Measurements from ENCODE around the gene RAB11FIP3.

Gene RAB11FIP3

GRCh38 chr16:400061-400591 lies 25.3 kb upstream of the RAB11FIP3 start:
- peak overlapping the region; percentile 88 for H3K4me3 ChIP-seq (ENCODE audit: low read depth, low read length)
- in situ Hi-C loops (cut with HindIII; ENCODE audit: low sequenced_read_pairs): no loop called here
- TF ChIP-seq CTCF (IDR thresholded peaks at IDR 0.05; ENCODE audit: low read depth, low read length): no peak
- no peak for DNase-seq (ENCODE audit: low read depth, low spot score)

- peak within 1 kb of the TSS; percentile 88 for H3K4me3 ChIP-seq (ENCODE audit: low read depth, low read length)
- peak; percentile 50 for TF ChIP-seq CTCF (IDR thresholded peaks at IDR 0.05; ENCODE audit: low read depth, low read length)
- in situ Hi-C loops (cut with HindIII; ENCODE audit: low sequenced_read_pairs): no loop called here
- peak; percentile 86 for DNase-seq (ENCODE audit: low read depth, low spot score)
Observed at GRCh38 chr16:401468-402348, 23.7 kb upstream of the RAB11FIP3 start, which contains the start of gene DECR2. Gene DECR2, plus strand, starts transcription at chr16:401885. Its CDS starts 79 bp downstream, at chr16:401964.

- DNase-seq (ENCODE audit: low read depth, low spot score): no peak
- in situ Hi-C loops (cut with HindIII; ENCODE audit: low sequenced_read_pairs): no loop called here
- no peak for TF ChIP-seq CTCF (IDR thresholded peaks at IDR 0.05; ENCODE audit: low read depth, low read length)
- no peak overlapping the region for H3K4me3 ChIP-seq (ENCODE audit: low read depth, low read length)
Observed at GRCh38 chr16:404971-405486, 20.4 kb upstream of the RAB11FIP3 start.

GRCh38 chr16:405548-406506 lies 19.6 kb upstream of the RAB11FIP3 start:
- H3K4me3 ChIP-seq (ENCODE audit: low read depth, low read length): no peak overlapping the region
- no peak for DNase-seq (ENCODE audit: low read depth, low spot score)
- no peak for TF ChIP-seq CTCF (IDR thresholded peaks at IDR 0.05; ENCODE audit: low read depth, low read length)
- in situ Hi-C loops (cut with HindIII; ENCODE audit: low sequenced_read_pairs): no loop called here

- DNase-seq (ENCODE audit: low read depth, low spot score): no peak
- no peak overlapping the region for H3K4me3 ChIP-seq (ENCODE audit: low read depth, low read length)
- in situ Hi-C loops (cut with HindIII; ENCODE audit: low sequenced_read_pairs): no loop called here
- TF ChIP-seq CTCF (IDR thresholded peaks at IDR 0.05; ENCODE audit: low read depth, low read length): no peak
Observed at GRCh38 chr16:407253-407652, 18.2 kb upstream of the RAB11FIP3 start.
